Activated naive CD4-positive, alpha-beta T cell treated with anti-CD3 and anti-CD28 coated beads, Interleukin-2, amount 10 ng/mL, durations not matched to agents 7 days and 5 days (primary cell): ENCODE results near the gene CCDC71.
A peak's percentile ranks its signal among the peaks of the same experiment; 100 is the strongest.

Experiments
- CTCF ChIA-PET: fragments of 350-600 bp; sonication (Branson Sonifier 250); formaldehyde crosslinking; loops from one replicate; lab custom pipeline; 2021; ENCODE audit warnings: antibody characterized with exemption; lab: Charles Lee
- DNase-seq: peaks from one replicate; pipeline ENCODE4 v3.0.0-alpha.2; 2020
- H3K27ac Mint-ChIP-seq: one replicate; pipeline ENCODE4 v1.8.0; 2021; ENCODE audit warnings: mild to moderate bottlenecking, moderate library complexity, mixed read lengths
- H3K27me3 Mint-ChIP-seq: one replicate; pipeline ENCODE4 v1.8.0; 2021; ENCODE audit warnings: mild to moderate bottlenecking, mixed read lengths
- H3K36me3 Mint-ChIP-seq: one replicate; pipeline ENCODE4 v1.8.0; 2021; ENCODE audit warnings: mixed read lengths
- H3K4me1 Mint-ChIP-seq: one replicate; pipeline ENCODE4 v1.8.0; 2021; ENCODE audit warnings: mixed read lengths
- H3K4me3 Mint-ChIP-seq: one replicate; pipeline ENCODE4 v1.8.0; 2021; ENCODE audit warnings: mild to moderate bottlenecking, moderate library complexity, mixed read lengths
- H3K9me3 Mint-ChIP-seq: one replicate; pipeline ENCODE4 v1.8.0; 2021; ENCODE audit warnings: mixed read lengths

CCDC71 gene

DNA sequence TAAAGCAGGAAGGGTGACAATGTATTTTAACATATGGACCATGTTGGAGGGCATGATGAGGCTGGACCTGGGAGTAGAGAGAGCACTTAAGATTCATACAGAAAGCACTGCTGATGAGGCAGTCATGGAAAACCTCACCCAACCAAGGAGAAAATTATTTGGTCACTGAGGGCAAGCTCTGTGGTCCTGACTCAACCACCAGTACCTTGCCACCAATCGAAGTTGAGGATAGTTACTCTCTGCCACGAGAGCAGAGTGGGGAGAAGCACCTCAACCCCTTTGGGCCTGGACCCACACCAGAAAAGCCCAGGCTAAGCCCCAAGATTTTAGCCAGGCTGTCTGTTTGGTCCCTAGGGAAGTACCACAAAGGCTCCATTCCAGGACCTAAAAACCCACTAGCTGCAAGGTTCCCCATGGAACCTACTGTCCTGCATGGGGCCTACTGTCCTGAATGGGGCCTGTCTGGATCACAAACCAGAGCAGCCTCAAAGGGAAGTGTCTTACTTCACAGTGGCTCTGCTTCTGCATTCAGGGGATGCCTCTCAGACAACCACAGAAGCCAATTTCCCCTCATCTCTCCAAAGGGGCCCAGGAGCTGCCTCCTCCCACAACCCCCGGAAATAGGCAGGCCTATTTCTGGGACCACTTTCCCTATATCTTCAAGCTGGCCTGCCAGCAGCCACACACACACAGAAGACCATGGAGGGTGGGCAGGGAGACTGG lies 4.2 kb downstream of the CCDC71 start:
- CTCF ChIA-PET = interaction anchor here (2.1 kb wide), 1 partner anchor 9 kb away, joined by 8 read pairs; the partner anchor contains the start of gene KLHDC8B
- peaks cover 46% of the 10 kb centered on the region for H3K4me1 Mint-ChIP-seq

DNA sequence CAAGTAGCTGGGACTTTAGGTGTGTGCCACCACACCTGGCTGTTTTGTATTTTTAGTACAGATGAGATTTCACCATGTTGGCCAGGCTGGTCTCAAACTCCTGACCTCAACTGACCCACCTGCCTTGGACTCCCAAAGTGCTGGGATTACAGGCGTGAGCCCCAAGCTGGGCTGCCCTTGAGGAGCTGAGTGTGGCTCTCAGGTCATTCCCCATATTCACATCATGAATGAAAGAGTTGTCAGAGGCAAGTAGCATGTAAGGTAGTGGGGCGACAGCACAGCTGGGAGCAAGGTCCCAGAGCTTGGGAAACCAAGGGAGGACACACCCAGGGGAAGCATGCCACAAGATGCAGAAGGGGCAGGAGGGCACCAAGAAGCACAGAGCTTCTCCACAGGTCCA lies 4.9 kb downstream of the CCDC71 start:
- Mint-ChIP-seq H3K27me3 (no peaks in the 10 kb centered on the region), H3K4me3 (no peak overlapping the region), H3K27ac (no peak overlapping the region), H3K9me3 (no peaks in the 10 kb centered on the region), H3K36me3 (peaks cover 20% of the 10 kb centered on the region), H3K4me1 (peaks cover 39% of the 10 kb centered on the region)
- CTCF ChIA-PET = interaction anchor here (2.1 kb wide), 1 partner anchor 10 kb away, joined by 8 read pairs; the partner anchor contains the start of gene KLHDC8B
- no peak for DNase-seq

More for the DNA sequence above, 4.2 kb downstream of the CCDC71 start:
- Mint-ChIP-seq H3K27ac (no peak overlapping the region), H3K4me3 (no peak overlapping the region), H3K27me3 (no peaks in the 10 kb centered on the region), H3K36me3 (peaks cover 23% of the 10 kb centered on the region), H3K9me3 (no peaks in the 10 kb centered on the region)
- DNase-seq = no peak

- CTCF ChIA-PET = interaction anchor here (0.5 to 1.8 kb wide), 5 partner anchors 8 to 286 kb away, joined by 3 to 8 read pairs (median 4); partner anchors contain the start of genes CCDC71 and P4HTM
- peaks cover 19% of the 10 kb centered on the region for H3K4me1 Mint-ChIP-seq
- H3K27ac Mint-ChIP-seq = no peak overlapping the region
- H3K36me3 Mint-ChIP-seq = peaks cover 7% of the 10 kb centered on the region
- DNase-seq = no peak
- no peaks in the 10 kb centered on the region for H3K9me3 Mint-ChIP-seq
- H3K4me3 Mint-ChIP-seq = no peak overlapping the region
- no peaks in the 10 kb centered on the region for H3K27me3 Mint-ChIP-seq
Observed at GRCh38 chr3:49158792-49159191, 7.3 kb downstream of the CCDC71 start.

GRCh38 chr3:49158103-49158709 lies 7.9 kb downstream of the CCDC71 start:
- peaks cover 2% of the 10 kb centered on the region for H3K36me3 Mint-ChIP-seq
- H3K27me3 Mint-ChIP-seq = no peaks in the 10 kb centered on the region
- peaks cover 15% of the 10 kb centered on the region for H3K4me1 Mint-ChIP-seq
- no peaks in the 10 kb centered on the region for H3K9me3 Mint-ChIP-seq
- no peak overlapping the region for H3K4me3 Mint-ChIP-seq
- H3K27ac Mint-ChIP-seq = no peak overlapping the region
- DNase-seq = peak; percentile 83
- CTCF ChIA-PET = interaction anchor here (0.5 to 1.8 kb wide), 7 partner anchors 8 to 594 kb away, joined by 3 to 8 read pairs (median 4); partner anchors contain the start of genes CCDC71 and P4HTM

GRCh38 chr3:49157289-49157688 lies 8.8 kb downstream of the CCDC71 start:
- no peak overlapping the region for H3K27ac Mint-ChIP-seq
- CTCF ChIA-PET = interaction anchor here (0.6 to 1.8 kb wide), 6 partner anchors 9 to 461 kb away, joined by 3 to 6 read pairs (median 4); partner anchors contain the start of gene CCDC71

GRCh38 chr3:49153349-49153912 lies 12.7 kb downstream of the CCDC71 start:
- no peak overlapping the region for H3K4me3 Mint-ChIP-seq
- H3K27me3 Mint-ChIP-seq = peaks cover 4% of the 10 kb centered on the region
- CTCF ChIA-PET = no interaction called here
- H3K36me3 Mint-ChIP-seq = no peaks in the 10 kb centered on the region
- H3K4me1 Mint-ChIP-seq = no peaks in the 10 kb centered on the region
- no peak overlapping the region for H3K27ac Mint-ChIP-seq
- no peaks in the 10 kb centered on the region for H3K9me3 Mint-ChIP-seq
- no peak for DNase-seq

More at GRCh38 chr3:49157289-49157688, 8.8 kb downstream of the CCDC71 start:
- H3K4me1 Mint-ChIP-seq = peaks cover 11% of the 10 kb centered on the region
- no peak overlapping the region for H3K4me3 Mint-ChIP-seq
- H3K36me3 Mint-ChIP-seq = peaks cover 2% of the 10 kb centered on the region
- H3K9me3 Mint-ChIP-seq = no peaks in the 10 kb centered on the region
- H3K27me3 Mint-ChIP-seq = no peaks in the 10 kb centered on the region
- DNase-seq = no peak

DNA sequence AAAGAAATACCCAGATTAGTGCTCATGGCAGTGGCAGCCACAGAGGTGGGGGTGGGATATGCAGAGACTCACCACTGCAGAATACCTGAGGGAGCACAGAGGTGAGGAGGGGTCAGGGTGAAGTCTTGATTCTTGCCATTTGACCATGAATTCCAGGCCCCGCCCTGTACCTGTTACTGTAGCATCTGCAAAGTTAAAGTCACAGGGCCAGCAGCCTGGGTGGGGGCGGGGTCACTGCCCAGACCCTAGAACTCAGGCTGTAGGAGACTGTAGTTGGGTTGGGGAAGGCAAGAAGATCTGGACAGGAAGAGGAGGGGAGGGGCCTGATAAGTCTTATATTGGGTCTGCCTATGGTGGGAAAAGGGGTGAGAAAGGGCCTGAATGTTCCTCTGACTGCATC lies 14.5 kb downstream of the CCDC71 start:
- no peaks in the 10 kb centered on the region for H3K9me3 Mint-ChIP-seq

DNA sequence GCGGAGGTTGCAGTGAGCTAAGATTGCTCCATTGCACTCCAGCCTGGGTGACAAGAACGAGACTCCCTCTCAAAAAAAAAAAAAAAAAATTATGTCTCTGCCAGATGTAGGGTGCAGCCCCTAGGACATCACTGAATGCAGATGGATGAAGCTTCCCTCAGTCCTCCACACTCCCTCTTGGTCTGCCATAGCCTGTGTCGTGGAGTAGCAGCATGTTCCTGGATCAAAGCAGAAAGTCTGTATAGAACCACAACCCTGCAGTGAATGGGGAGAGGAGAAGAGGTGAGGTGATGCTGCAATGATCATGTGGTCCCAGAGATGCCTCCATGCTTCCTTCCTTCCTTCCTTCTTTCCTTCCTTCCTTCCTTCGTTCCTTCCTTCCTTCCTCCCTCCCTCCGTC lies 18.0 kb downstream of the CCDC71 start:
- H3K27ac Mint-ChIP-seq = no peak overlapping the region
- no peaks in the 10 kb centered on the region for H3K9me3 Mint-ChIP-seq
- CTCF ChIA-PET = no interaction called here
- no peak overlapping the region for H3K4me3 Mint-ChIP-seq
- no peaks in the 10 kb centered on the region for H3K36me3 Mint-ChIP-seq
- no peak for DNase-seq
- no peaks in the 10 kb centered on the region for H3K4me1 Mint-ChIP-seq
- peaks cover 4% of the 10 kb centered on the region for H3K27me3 Mint-ChIP-seq

More for the DNA sequence above, 14.5 kb downstream of the CCDC71 start:
- CTCF ChIA-PET = no interaction called here
- no peak for DNase-seq
- Mint-ChIP-seq H3K4me3 (no peak overlapping the region), H3K4me1 (no peaks in the 10 kb centered on the region), H3K27me3 (peaks cover 4% of the 10 kb centered on the region), H3K27ac (no peak overlapping the region), H3K36me3 (no peaks in the 10 kb centered on the region)

GRCh38 chr3:49140080-49140479 lies 26.1 kb downstream of the CCDC71 start:
- H3K27ac Mint-ChIP-seq = no peak overlapping the region
- CTCF ChIA-PET = no interaction called here
- peaks cover 36% of the 10 kb centered on the region for H3K27me3 Mint-ChIP-seq
- no peak for DNase-seq
- H3K4me3 Mint-ChIP-seq = no peak overlapping the region
- H3K9me3 Mint-ChIP-seq = peaks cover 7% of the 10 kb centered on the region
- H3K4me1 Mint-ChIP-seq = no peaks in the 10 kb centered on the region
- no peaks in the 10 kb centered on the region for H3K36me3 Mint-ChIP-seq

- CTCF ChIA-PET = no interaction called here
- Mint-ChIP-seq H3K9me3 (no peaks in the 10 kb centered on the region), H3K27me3 (peaks cover 70% of the 10 kb centered on the region), H3K4me1 (peaks cover 4% of the 10 kb centered on the region), H3K36me3 (no peaks in the 10 kb centered on the region), H3K27ac (no peak overlapping the region), H3K4me3 (no peak overlapping the region)
- DNase-seq = no peak
Observed at GRCh38 chr3:49135499-49135898, 30.6 kb downstream of the CCDC71 start.

DNA sequence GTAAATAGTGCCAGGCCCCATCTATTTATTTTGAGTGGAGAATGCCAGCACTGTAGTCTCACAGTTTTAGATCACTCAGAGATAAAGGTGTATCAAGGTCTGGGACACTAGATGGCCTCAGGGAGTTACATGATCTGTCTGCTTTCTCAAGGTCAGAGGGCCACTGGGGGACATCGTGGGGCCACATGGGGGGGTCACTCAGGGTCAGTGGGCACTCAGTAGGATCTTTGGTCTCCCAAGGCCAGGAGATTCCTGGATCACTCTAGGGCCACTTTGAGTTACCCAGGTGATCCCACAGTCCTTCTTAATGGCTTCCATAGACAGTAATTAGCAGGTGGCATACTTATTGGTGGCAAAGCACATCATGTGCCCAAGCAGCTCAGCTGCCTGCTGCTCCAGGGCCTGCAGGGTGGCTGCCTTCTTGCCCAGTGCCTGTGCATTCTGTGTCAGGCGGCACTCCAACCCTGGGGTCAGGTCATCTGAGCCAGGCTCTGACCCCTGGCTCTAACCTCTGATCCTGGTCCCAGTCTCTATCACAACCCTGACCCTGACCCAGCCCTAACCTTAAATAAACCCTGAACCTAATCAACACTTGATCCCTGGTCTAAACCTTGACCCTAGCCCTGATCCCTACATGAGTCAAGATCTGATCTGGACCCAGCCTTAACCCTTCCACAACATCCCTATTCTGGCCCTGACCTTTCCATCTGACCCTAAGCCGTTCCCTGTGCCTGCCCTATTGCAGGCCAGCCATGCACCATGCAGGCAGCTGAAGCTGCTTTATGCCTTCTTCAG lies 31.5 kb downstream of the CCDC71 start:
- Mint-ChIP-seq H3K36me3 (no peaks in the 10 kb centered on the region), H3K27ac (no peak overlapping the region), H3K4me1 (peaks cover 4% of the 10 kb centered on the region), H3K27me3 (peaks cover 66% of the 10 kb centered on the region), H3K9me3 (no peaks in the 10 kb centered on the region), H3K4me3 (no peak overlapping the region)
- CTCF ChIA-PET = no interaction called here
- no peak for DNase-seq

DNA sequence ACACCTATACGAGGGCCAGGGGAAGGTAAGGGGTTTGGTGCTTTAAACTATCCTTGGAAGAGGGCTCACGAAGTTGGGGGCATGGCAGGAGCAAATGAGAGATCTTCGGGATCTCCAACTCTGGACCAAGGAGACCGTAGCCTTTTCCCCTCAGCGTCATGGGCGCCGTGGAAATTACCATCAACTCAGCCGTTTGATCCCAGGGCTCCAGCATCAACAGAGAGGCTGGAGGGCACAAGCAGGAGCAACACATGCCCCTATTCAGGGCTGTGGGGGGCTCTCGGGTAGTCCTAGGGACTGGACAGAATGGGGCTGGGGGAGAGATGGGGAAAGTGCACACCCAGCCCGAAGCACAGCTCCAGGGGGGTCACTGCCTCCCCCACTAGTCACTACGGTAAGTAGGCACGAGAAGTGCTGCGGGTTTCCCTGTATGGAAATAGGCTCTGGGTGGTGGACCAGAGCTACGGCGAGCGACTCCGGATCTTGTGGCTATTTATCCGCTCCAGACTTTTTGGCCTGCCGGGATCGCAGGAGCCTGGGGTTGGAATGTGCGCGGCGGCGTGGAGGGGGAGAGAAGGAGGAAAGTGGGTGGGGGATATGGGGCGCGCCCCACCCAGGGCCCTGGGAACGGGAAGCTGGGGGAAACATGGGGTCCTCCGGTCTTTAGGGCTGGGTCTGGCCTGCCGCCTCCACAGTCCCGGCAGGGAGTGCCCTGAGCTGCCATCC lies 32.7 kb downstream of the CCDC71 start:
- Mint-ChIP-seq H3K9me3 (no peaks in the 10 kb centered on the region), H3K4me3 (no peak overlapping the region), H3K27me3 (peaks cover 62% of the 10 kb centered on the region), H3K27ac (no peak overlapping the region), H3K4me1 (peaks cover 4% of the 10 kb centered on the region), H3K36me3 (no peaks in the 10 kb centered on the region)
- DNase-seq = no peak
- CTCF ChIA-PET = no interaction called here

DNA sequence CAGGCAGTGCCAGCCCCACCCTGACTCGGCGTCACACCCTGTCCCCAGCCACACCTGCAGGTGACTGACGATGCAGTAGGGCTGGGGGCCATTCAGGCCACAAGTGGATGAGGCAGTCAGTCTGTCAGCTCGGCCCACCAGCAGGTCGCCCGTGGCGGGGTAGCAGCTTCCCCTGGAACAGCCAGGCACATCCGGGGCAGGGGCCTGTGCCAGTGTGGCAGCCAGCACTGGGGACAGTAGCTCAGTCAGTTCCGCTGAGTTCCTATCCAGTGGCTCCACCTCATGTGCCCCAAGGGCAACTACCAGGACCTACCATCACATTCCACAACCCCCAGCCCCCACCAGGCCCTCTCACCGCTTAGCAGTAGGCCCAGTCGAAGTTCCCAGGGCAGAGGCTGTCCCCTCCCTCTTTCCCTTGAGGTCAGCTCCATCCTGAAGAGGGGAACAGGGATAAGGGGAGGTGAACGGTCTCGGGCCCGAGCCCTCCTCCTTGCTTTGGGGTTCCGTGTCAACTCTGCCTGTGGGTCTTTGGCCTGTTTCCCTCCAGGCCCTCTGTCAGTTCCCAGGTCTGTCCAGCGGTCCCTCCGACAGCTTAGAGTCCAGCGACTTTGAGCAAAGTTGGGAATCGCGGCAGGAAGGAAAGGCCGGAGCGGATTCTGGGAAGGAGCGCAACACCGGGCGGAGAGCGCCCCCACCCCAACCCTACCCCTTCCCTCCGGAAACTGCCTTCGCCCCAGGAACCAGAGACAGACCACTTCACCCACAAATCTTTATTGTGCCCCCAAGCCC lies 33.5 kb downstream of the CCDC71 start, which contains the start of gene LAMB2:
Gene LAMB2 (minus strand): TSS at position 614 of the 789 bp plus-strand sequence. CDS start 183 bp downstream, at position 431.
- peaks cover 4% of the 10 kb centered on the region for H3K4me1 Mint-ChIP-seq
- no peaks in the 10 kb centered on the region for H3K9me3 Mint-ChIP-seq
- CTCF ChIA-PET = no interaction called here
- H3K27ac Mint-ChIP-seq = no peak within 1 kb of the TSS
- no peaks in the 10 kb centered on the region for H3K36me3 Mint-ChIP-seq
- no peak within 1 kb of the TSS for H3K4me3 Mint-ChIP-seq
- no peak for DNase-seq
- H3K27me3 Mint-ChIP-seq = peaks cover 54% of the 10 kb centered on the region
